HCT116 (cell line): Measurements from ENCODE around the gene FAM237B.

ENCODE experiments used
- EZH2 ChIP-seq: fragments of 200-600 bp; sonication (generic); IDR thresholded peaks from 2 replicates; pipeline ENCODE4 v1.6.1; 2017; ENCODE audit warnings: antibody characterized with exemption, mixed run types
- POLR2A ChIP-seq: IDR thresholded peaks from 2 replicates; pipeline ENCODE4 v1.7.0; 2011; ENCODE audit warnings: borderline replicate concordance; ENCODE audit not compliant: insufficient read depth, insufficient read length; ENCODE audit errors: extremely low read depth

DNA sequence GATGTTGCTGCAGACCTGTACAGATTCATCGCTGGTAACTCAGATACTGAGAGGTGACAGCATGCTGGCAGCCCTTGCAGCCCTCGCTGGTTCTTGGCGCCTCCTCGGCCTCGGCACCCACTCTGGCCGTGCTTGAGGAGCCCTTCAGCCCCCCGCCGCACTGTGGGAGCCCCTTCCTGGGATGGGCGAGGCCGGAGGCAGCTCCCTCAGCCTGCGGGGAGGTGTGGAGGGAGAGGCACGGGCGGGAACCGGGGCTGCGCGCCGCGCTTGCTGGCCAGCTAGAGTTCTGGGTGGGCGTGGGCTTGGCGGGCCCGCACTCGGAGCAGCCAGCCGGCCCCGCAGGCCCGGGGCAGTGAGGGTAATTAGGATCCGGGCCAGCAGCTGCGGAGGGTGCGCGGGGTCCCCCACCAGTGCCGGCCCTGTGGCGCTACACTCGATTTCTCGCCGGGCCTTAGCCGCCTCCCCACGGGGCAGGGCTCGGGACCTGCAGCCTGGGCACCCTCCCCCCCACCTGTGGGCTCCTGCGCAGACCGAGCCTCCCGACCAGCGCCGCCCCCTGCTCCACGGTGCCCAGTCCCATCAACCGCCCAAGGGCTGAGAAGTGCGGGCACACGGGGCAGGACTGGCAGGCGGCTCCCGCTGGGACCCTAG, 13.2 kb upstream of the FAM237B start:
- TF ChIP-seq POLR2A (no peak), EZH2 (no peak)
